ENCODE measurements around the gene NECTIN1.
A peak's percentile ranks its signal among the peaks of the same experiment; 100 is the strongest.

NECTIN1 gene

DNA sequence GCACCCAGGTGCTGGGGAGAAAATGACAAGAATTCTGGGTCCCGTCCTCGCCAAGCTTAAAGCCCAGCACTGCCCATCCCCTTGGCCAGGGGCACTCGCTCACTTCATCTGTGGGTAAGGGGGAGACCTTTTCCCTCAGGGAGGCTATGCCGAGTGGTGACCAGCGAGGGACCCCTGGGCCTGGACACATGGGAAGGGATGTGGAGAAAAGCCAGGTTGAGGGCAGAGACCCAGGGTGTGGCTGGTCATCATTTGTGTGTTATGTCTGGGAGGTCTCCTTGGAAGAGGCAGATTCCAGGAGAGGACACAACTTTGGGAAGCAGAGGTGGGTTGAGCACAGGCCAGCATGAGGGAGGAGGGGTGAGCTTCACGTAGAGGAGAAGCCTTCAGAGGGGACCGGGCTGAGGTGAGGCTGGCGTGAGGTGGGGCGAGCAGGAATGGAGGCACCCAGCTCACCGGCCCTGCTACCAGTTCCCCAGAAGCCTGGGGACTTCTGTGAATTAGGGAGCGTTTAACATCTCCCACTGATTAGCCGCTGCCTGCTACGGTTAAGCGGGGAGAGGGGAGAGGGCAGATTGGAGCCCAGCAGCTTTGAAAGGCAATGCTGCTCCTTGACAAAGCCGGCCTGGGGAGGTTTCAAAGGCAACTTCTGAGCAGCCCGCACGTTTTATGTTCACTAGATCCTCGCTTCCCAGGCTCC, 25.8 kb upstream of the NECTIN1 start:
- DNase-seq = no peak

DNA sequence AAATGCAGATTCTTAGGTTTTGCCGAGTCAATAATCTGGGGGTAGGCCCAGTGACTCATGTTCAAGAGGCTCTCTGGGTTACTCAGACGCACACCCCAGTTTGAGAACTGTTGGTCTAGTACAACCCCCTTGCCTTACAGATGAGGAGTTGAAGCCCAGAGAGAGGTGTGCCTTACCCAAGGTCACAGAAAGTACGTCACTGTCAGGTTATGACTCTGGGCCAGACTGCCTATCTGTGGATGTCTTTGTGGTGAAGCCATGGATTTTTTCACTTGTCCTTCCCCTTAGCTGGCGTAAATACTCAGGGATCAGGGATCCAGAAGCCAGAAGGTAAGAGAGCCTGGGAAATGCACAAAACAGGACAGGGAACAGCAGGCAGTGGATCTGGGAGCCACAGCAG, 25.2 kb upstream of the NECTIN1 start:
- no peak for DNase-seq

DNA sequence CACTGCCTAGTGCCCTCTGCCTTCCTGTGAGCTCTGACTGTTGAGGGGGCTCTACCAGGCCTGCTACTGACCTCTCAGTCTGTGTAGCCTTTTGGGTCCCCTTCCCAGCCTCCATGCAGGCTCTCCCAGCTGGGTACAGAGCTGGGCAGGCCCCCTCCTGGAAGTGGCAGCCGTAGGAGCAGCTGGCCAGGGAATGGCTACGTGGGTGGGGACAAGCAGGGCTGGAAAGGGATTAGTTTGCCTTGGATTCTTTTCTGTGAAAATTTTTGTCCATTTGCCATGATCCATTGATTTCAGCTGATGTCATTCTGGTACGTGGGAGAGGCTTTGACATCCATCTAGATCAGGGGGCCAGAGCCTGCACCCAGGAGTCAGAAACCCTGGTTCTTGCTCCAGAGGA, 23.9 kb upstream of the NECTIN1 start:
- no peak for DNase-seq

DNA sequence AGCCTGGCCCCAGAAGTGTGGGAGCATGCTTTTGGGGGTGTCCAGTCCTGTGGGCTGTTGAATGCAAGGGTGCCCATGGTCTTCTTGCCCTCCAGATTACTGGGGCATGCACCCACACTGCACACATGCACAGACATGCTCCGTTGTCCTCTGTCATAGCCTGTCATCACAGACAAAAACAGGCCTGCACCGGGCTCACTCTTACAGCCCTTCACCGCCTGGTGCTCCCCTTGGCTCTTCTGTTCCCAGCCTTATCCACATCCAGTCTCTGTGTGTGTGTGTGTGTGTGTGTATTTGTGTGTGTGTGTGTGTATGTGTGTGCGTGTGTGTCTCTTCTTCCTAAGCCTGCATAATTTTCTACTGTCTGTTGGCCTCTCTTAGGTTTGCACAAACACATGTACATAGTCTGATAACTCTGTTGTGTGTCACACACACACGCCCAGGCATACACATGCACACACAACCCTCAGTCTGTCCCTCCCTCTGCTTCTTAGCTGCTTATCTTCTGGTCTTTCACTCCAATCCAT, 23.4 kb upstream of the NECTIN1 start:
- DNase-seq = no peak

DNA sequence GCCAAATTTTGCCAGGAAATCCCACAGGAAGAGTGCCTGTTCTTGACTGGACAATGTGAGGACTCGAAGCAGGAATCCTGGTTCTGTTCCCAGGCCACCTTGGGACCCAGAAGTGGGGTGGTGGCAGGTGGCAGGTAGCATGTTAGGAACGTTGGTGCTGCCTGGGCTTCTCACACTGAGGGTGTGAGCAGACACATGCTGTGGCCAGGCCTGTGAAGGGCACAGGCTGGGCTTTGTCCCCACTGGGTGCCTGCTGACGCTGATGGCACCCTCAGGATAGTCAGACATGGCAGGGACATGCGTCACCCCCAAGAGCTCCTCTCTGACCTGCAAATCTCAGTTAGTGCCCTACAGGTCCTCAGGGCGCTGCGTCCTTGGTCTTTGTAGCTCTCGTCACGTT, 21.1 kb upstream of the NECTIN1 start:
- DNase-seq = no peak

DNA sequence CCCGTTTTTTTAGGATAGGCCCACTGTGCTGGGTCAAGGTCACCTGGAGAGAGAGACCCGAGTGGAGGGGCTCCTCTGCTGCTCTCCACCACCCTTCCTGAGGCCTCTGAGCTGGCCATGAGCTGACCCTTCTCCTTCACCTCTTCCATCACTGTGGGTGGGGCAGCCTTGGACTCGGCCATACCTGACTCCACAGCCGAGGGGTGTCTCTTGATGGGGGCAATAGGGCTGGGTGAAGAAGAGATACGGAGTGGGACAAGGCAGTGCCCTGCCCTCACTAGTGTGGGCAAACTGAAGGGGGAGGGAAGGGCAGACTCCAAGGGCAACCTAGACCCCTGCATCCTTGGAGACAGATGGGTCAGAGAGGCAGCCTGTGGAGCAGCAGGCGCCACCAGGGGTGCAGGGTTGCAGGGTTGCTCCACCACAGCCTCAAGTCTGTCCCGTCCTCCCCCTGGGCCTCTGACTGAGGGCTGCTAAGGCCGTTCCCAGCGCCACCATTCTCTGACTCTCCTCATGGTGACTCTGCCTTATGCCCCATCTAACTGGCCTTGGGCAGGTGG, 20.1 kb upstream of the NECTIN1 start:
- no peak for DNase-seq

DNA sequence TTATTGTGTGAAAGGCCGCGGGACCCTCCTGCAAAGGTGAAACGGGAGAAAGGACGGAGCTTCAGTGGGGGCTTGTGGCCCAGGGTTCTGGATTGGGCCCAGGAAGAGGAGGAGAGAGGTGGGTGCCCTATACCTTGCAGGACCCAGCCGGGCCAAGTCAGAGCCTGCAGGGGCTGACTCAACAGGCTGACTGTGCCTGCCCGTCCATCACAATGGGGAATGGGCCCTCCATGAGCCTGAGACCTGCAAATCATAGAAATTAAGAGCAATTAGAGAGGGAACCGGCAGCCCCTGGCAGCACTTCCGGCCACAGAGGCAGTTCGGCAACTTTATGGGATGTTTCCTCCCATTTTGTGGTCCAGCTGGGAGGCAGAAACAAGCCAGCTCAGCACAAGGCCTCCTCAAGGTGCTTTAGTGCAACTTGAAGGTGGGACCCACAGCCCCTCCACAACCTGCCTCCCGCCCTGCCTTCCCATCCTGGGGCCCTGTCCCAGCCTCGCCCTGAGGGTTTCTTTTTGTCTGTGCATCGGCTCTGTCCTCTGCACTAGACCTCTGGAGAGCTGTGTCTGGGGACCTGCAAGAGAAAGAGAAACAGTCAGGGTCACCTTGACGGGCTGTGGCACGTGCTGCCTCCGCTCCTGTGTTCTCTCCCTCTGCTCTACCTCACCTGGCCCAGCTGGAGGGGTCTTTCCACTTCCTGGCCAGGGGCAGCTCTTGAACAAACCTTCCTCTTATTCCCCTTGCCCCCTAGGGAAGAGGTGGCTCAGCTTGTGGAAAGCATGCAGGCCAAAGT, 19.1 kb upstream of the NECTIN1 start:
- no peak for DNase-seq

DNA sequence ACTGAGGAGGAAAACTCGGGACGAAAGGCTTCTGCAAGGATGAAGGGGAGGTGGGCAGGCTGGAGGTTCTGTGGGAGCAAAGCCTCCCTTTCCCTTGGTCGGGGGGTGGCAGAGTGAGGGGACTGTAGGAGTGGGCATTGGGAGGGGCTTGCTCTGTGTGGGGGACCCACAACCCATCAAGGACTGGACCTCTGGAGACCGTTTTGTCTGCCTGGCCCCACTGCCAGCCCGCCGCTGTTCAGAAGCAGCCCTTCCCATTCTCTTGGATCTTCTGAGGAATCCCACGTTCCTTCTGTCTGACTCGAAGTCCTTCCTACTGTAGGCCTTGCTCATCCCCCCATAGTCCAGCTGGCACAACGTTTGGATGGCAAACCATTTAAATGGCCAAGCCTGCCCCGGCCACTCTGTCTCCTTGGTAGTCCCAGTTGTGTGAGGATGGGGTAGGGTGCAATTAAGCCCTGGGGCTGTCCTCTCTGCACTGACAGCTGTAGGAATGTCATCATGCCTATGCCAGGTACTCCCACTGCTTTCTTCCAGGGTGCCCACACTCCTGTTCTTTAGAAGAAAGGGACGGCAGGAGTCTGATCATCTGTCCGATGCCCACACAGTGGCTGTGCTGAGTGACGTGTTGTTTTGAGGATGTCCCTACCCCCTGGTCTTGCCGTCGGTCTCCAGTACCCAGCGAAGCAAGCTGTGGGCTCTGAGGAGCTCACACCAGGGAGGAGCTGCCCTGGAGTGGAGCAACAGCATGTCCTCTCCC, 17.0 kb upstream of the NECTIN1 start:
- DNase-seq = no peak

DNA sequence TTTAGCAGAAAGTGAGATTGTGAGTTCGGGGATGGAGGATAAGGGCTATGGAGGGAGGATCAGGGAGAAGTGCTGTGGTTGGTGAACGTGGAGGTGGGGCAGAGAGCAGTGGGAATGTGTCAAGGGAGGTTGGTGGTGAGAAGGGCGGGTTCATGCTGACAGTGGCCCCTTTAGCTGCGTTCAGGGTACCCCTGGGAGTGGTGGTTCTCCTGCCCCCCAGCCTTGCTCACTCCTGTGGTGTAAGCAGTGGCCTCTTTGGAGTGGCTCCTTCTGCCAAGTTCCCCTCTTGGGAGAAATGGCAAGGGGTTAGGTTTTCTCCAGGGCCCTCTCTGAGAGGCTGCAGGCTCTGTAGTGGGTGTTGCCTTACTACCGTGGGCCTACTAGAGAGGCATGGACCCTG, 16.1 kb upstream of the NECTIN1 start:
- no peak for DNase-seq

DNA sequence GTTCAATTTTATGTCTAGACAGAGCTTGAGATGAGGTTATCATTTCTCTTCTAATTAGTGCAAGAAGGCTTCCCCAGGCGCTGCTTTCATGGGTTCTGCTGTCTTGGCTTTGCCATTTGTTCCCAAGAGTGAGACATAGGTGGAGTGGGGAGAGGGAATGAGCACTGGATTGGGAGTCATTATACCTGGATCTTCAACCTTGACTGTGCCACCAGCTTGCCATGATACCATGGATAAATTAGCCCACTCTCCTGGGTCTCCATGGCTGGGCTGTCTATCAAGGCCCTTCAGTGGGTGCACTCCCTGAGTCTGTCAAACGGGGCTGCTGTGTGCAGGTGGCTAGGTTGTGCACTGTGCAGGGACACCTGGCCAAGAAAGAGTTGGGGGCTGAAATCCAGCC, 15.6 kb upstream of the NECTIN1 start:
- DNase-seq = no peak

DNA sequence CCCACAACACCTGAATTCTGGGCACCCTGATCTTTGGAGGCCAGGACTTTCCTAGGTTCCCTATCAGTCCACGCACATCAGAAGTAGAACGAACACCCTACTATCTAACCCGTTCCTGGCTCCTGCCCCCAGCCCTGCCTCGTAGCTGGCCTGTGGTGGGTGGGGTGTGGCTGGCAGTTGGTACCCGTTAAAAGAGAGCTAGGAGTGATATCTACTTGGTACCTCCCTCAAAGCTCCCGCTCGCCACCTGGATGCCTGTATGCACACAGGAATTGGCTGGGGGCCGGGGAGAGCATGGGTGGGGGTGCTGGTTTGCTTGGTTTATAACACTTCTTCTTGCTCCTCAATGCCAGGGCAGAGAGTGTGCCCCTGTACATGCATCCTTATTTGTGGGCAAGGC, 14.0 kb upstream of the NECTIN1 start:
- no peak for DNase-seq

DNA sequence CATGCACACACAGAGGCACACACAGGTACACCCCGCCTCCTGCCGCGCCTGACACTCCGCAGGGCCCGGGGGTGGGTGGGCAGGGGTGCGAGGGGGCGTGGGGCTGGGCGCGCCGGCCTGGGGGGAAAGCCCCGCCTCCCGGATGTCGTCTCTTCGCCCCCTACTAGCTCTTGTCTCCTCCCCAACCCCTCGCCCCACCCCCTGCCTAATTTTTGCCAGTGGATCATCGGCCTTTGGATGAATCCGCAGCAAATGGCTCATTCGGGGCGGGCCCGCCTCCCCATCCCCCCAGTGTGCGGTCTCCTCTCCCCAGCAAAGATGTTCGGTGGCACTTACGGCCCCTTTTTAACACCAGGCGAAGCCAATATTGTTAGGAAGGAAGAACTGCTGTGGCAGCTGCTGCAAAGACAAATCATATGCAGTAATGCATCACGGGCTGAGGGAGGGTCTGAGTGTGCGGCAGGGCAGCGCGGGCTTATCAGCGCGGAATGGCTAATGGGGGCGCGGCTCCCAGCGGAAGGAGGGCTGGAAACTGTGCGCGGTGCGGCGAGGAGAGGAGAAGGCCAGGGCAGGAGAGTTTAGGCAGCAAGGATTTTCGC, 13.4 kb upstream of the NECTIN1 start:
- no peak for DNase-seq

DNA sequence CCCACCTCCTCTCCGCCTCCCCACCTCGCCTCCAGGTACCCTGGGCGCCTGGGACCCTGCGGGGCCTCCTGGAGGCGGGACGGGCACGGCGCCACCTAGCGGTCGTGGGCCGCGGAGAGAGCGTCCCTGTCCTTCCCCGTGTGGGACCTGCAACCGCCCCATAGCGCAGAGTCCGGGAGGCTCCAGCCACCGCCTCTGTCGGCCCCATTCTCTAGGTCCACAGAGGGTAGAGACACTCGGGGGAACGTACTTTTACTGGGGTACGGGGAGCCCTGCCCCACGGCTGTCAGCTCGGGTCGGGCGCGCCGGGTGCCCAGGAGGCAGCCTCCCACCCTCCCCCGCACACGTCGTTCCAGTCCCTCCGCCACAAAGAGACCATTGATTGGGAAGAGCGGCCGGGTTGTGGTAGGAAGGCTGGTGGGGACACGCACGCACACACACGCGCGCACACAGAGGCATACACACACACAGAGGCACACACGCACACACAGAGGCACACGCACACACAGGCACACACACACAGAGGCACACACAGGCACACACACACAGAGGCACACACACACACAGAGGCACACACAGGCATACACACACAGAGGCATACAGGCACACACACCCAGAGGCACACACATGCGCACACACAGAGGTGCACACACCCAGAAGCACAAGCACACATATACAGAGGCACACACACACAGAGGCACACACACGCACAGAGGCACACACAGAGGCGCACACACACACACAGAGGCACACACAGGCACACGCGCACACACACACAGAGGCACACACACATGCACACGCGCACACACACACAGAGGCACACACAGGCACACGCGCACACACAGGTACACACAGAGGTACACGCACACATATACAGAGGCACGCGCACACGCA, 12.6 kb upstream of the NECTIN1 start:
- peak; percentile 60 to 70 for DNase-seq

DNA sequence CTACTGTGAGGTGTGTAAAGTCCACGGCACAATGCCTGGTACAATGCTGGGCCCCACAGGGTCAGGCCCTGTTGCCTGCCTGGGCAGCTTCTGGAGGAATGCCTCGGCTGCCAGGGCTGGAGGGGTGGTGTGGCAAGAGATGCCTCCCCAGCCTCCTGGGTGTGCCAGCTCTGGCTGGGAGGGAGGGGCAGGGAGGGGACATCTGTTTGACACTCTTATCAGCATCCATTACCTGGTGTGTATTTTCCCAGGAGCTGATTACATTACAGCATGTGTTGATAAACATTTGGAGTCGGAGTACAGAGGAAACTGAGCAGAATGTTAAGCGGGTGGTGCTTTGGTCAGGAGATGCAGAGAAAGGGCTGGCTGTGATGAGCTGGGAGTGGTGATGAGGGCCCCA, 11.0 kb upstream of the NECTIN1 start:
- DNase-seq = no peak

DNA sequence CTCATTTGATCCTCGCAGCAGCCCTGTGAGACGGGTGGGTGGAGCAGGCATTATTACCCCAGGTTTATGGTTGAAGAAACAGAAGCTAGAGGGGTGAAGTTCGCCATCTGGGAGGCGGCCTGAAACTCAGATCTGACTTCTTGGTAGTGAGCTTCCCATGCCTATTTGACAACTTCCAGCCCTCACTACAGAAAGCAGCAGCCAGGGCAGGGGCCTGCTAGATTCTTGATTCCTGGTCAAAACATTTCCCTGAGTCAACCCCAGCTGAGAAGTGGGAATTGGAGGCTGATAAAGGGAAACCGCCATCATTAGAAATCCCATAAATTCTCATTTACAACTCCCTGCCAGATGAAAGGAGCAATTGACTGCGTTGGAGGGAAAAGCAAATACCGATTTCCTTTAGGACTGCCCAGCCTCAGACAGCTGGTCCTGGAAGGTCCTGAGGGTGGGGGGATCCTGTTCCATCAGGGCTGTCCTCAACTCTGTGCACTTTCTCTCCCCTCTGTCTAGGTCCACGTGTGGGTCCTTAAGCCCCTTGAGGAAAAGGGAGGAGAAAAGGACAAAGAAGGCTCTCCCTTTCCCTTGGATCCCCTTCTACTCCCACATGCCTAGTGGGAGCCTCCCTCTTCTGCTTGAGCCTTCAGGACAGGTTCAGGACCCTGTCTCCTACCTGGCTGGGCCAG, 10.2 kb upstream of the NECTIN1 start:
- no peak for DNase-seq

DNA sequence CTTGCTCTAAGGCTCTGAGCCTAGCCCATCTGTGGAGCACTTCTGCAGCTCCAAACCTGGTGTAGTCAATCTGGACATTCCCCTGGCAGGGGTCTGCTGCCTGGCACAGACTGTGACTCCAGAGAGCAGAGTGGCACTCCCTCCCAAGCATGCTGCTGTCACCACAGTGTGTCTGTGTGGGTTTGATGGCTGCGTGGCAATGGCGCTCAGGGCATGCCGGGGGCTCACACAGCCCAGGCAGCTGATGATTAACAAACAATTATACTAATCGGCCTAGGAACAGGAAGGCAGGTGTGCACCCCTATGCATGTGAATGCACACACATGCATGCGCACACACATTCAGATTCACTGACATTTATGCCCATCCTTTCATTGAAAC, 9.0 kb upstream of the NECTIN1 start:
- no peak for DNase-seq

DNA sequence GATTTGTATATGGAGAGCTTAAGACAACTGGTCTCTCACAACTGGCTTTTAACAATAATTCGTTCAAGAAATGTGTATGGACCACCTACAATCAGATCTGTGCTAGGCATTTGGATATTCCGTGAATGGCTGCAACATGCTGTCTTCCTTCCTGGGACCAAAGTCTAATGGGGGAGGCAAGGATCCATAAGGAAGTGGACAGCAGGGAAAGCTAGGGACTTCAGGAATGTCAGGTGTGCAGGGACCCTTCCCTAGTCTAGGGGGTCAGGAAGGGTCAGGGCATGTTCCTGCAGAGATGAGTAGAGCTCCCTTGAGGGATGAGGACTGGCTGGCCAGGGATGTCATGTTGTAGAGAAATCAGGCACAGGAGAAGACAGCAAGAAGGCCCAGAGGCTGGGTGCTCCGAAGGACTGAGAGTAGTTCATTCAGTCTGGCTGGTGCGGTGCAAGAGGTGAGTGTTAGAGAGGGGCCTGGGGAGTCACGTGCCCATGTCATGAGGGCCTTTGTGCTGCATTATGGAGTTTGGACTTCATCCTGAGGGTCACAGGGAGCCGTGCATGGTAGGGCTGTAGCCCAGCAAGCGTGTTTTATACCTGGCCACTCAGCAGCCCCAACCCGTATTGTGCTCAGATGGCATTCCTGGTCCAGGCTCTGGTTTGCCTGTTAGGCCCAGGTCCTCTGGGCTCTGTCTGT, 8.5 kb upstream of the NECTIN1 start:
- DNase-seq = no peak

DNA sequence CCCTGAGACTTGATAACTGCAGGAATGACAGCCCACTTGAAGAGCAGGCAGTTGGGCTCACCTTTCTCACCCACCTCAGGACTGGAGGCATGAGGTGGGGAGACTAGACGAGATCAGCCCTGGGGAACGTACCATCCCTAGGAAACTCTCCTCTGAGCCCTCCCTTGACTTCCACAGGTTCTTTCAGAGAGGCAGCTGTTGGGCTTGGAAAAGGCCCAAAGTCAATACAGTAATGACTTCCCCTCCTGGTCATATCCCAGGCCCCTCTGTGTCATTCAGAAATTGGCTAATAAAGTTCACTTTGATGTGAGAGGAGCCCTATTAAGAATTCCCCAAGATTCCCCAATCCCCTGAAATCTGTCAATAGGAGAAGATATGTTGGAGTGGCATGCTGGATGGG, 5.8 kb upstream of the NECTIN1 start:
- no peak for DNase-seq

DNA sequence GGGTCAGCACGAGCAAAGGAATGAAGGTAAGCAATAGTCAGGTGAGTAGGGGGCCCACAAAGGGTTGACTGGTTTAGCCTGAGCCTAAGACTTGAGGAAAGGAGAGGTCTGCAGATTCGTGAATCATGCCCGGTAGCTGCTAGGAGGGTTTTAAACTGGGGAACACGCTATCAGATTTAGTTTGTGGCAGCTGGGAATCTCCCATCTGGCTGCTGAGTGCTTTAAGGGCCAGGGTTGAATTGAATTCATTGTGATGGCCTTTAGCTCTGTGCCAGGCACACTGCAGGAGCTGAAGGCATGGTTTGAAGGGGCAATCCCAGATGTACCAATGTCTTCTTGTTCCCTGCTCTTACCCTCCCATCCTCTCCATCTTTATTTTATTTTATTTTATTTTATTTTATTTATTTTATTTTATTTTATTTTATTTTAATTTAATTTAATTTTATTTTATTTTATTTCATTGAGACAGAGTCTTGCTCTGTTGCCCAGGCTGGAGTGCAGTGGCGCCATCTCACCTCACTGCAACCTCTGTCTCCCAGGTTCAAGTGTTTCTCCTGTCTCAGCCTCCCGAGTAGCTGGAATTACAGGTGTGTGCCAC, 1.9 kb upstream of the NECTIN1 start:
- no peak for DNase-seq

DNA sequence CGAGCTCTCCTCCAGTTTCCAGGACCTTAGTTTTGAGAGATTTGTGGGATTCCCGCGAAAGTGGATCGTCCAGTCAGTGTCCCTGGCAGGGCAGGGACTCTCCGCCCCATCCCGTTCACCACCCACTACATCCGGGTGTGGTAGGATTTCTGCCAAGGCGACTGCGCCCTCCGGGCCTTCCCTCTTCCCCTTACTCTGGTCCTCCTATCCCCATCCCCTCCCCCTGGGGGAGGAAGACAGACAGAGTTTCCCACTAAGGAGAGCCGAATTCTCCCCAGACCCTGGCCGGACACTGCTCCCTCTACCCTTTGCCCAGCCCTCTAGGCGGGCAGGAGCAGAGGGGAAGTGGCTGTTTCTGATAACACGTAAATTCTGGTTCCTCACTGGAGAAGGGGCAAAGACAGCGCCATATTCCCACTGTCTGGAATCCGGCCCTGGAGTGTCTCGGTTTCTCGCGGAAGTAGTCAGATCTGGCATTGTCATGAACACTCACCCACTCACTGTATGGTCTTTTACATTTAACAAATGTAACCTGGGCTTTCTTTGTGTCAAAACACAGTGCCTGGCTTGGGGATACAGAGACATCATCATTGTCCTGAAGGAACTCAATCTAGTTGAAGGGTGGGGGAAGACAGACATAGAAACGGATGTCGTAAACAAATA, 1.1 kb upstream of the NECTIN1 start:
- DNase-seq = no peak

All from stimulated activated CD4-positive, alpha-beta T cell treated with anti-CD3 and anti-CD28 coated beads, Interleukin-2, amount 100 ng/mL, for 48 hours (primary cell).